GM19023 (cell line): ENCODE measurements around the gene TMEM250.

Source experiments
- ATAC-seq: cut with Tn5 transposase; IDR thresholded peaks from one replicate; pipeline ENCODE4 v1.9.1; 2021; ENCODE audit warnings: mild to moderate bottlenecking, moderate library complexity; ENCODE audit not compliant: unreplicated experiment

TMEM250 gene

GRCh38 chr9:136098210-136098609, 20.5 kb downstream of the TMEM250 start:
- ATAC-seq, result no peak

GRCh38 chr9:136096505-136097001, 22.1 kb downstream of the TMEM250 start:
- no peak for ATAC-seq

GRCh38 chr9:136095070-136096058, 23.3 kb downstream of the TMEM250 start, which contains the start of gene NACC2:
TSS of gene NACC2 (minus strand) at chr9:136095289. CDS start at chr9:136050521, 44,768 bp downstream.
- no peak for ATAC-seq

- ATAC-seq, result no peak
Observed at GRCh38 chr9:136093995-136094881, 24.4 kb downstream of the TMEM250 start.

- ATAC-seq, result no peak
Observed at GRCh38 chr9:136093346-136093986, 25.2 kb downstream of the TMEM250 start.

GRCh38 chr9:136092741-136093140, 25.9 kb downstream of the TMEM250 start:
- ATAC-seq, result no peak

- ATAC-seq, result no peak
Observed at GRCh38 chr9:136092353-136092650, 26.4 kb downstream of the TMEM250 start.

GRCh38 chr9:136091582-136092352, 26.9 kb downstream of the TMEM250 start:
- ATAC-seq, result no peak

GRCh38 chr9:136090768-136091581, 27.7 kb downstream of the TMEM250 start:
- ATAC-seq, result no peak

- no peak for ATAC-seq
Observed at GRCh38 chr9:136090056-136090735, 28.5 kb downstream of the TMEM250 start.

GRCh38 chr9:136089697-136090045, 29.0 kb downstream of the TMEM250 start:
- ATAC-seq, result no peak

- ATAC-seq, result no peak
Observed at GRCh38 chr9:136088939-136089696, 29.6 kb downstream of the TMEM250 start.

- ATAC-seq, result no peak
Observed at GRCh38 chr9:136088481-136088938, 30.2 kb downstream of the TMEM250 start.

GRCh38 chr9:136087741-136088480, 30.8 kb downstream of the TMEM250 start:
- no peak for ATAC-seq

GRCh38 chr9:136086951-136087740, 31.5 kb downstream of the TMEM250 start:
- no peak for ATAC-seq

- ATAC-seq, result no peak
Observed at GRCh38 chr9:136086213-136086881, 32.3 kb downstream of the TMEM250 start.
